NCI-H146 (cell line): ENCODE data around the gene CRACDL.
"Not testable (repeated sequence)": the region's sequence is repeated elsewhere in the genome, so short reads cannot be mapped to it uniquely, and the experiment has no call there.

ENCODE experiments used
- DNase-seq: peaks from one replicate; lab custom pipeline; 2025; lab: John Stamatoyannopoulos, UW

CRACDL gene

GRCh38 chr2:98776136-98776535 lies 159.9 kb downstream of the CRACDL start:
- DNase-seq, result no peak

DNA sequence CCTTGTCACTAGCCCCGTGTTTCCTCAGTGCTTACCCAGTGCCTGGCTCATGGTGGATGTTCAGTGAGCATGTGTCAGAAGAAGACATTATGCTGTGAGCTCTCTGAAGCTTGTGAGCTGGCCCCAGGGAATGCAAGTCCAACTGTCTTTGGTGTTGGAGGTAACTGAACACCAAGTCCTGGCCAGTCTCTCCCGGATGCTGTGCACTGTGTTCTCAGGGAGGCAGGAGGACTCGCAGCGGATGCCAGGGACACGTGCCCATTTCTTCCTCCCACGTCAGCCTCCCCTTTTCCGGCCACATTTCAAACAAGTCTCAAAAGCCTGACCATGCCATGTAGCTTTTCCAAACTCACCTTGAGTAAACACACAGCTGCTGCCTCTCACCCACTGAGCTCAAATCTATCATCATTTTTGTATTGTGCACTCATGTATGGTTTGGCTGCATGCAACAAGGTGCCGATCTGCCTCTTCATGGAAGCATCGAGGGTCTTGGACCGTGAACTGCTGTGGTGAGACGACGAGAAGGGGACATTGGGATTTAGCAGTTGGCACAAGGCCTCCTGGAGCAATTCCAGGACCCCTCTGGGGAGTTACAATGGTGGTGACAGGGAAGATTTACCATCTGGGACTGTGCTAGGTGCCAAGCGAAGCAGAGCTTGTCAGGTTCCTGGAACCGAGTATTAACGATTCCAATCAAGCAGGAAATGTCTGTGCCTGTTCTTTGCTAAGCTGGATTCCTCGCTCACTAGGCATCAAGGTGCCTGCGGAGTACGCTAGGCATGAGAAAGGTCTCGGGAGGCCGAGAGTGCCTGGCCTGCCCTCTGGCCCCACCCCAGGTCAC lies 160.7 kb downstream of the CRACDL start:
- no peak for DNase-seq

DNA sequence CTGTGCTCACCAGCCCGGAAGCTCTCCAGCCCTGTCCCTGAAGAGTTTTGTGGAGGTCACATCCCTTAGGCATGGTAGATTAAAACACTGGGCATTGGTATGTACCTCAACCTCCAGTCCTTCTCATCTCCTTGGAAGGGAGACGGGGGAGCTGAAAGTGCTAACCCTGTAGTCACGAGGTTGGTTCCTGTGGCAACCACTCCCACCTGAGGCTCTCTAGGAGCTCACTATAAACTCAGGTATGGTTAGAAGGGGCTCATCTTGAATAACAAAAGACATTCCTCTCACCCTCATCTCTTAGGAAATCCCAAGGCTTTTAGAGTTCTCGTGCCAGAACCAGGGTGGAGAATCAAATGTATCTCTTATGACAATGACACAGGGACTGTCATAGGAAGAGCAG lies 162.1 kb downstream of the CRACDL start:
- DNase-seq, result no peak

DNA sequence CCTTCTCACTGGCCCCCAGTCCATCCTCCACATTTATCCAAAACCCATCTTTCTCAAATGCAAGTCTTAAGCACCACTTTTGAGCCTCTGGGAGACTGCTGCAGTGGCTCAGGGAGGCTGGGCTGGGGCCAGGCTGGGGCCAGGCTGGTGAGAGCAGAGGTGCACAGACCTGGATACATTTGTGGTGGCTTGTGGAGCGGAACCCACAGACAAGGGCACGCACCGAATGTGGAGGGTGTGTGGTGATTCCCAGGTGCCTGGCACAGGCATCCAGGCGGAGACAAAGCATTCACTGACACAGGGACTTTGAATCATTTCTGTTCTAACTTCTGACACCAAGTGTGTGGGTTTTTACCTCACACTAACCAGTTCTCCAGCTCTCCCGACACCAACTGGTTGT lies 162.9 kb downstream of the CRACDL start:
- DNase-seq, result no peak

GRCh38 chr2:98772536-98772935 lies 163.5 kb downstream of the CRACDL start:
- DNase-seq, result no peak

DNA sequence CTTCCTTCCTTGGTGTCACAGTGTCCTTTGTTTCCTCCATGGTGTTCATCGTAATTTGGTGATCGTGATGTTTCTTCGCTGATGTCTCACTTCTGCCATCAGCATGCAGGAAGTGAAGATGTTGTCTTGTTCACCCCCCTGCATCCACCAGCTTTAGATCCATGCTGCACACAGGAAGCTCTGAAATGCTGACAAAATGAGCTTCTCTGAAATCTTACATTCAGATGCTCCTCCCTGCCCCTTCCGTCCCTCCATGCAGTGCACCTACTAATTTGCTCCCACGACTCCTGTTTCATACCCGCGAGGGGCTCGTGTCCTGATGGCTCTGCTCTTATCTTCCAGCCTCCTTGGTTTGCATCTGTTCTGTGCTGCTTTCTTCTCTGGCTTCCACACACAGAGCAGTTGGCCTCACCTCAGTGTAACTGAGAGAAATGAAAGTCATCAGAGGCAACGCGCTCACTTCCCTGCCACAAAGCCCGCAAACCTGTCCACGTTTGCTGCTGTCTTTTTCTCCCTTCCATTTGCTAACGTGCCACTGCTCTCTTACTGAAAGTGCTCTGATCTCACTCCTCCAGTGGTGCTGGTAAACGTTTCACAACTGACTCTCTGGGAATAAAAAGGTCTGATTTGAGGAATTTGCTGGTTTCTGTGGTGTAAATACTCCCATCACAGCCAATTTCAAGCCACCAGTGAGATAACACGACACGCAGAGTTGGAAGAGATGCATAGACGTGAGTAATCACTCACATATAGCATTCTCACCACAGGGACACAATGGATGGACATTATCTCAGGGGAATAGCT lies 164.1 kb downstream of the CRACDL start:
- no peak for DNase-seq

GRCh38 chr2:98771264-98771663 lies 164.8 kb downstream of the CRACDL start:
- peak; percentile 7 for DNase-seq

DNA sequence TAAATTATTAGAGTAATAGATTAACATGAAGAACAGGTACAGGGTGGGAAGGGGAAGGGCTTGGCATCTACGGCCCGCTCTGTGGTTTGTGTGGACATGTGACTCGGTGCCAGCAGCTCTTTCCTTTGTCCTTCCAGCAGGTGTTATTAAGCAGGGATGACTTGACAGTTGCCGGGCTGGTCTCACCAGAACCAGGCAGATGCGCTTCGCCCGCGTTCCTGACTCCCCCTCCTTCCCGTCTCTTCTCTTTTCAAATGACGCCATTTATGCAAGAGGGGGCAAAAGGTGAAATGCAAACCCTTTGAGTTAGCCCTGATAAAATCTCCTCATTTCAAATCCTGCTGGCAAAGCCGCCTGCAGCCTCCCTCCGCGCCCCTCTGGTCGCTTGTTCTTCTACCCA lies 166.2 kb downstream of the CRACDL start:
- peak; percentile 97 for DNase-seq

DNA sequence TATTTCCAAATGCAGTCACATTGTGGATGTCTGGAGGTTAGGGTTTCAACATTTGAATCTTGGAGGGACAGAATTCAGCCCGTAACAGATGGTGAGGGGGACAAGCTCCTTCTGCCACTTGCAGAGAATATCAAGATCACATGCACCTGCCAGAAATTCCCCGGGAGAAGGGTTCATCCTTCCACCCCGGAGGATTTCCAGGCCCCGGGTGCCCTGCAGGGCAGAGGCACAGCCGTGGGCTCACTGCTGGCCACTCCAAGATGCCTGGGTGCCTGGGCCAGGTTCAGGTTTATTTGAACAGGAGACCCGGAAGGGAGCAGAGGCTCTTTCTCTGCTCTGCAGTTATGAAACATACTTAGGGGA lies 166.9 kb downstream of the CRACDL start:
- DNase-seq, result peak; percentile 30

- DNase-seq, result peak; percentile 30
Observed at GRCh38 chr2:98768384-98769113, 167.5 kb downstream of the CRACDL start.

DNA sequence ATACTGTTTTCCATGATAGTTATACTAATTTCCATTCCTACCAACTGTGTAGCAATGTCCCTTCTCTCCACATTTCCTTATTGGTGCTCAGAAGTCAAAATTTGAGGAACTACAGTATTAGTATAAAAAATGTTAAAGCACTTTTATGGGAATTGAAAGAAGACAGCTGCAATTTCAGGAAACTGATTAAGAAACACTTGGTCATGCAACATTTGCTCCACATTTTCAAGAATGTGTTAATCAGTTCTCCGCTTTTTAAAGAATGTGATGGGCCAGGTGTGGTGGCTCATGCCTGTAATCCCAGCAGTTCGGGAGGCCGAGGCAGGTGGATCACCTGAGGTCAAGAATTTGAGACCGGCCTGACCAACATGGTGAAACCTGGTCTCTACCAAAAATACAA lies 171.5 kb downstream of the CRACDL start:
- DNase-seq, result no peak

DNA sequence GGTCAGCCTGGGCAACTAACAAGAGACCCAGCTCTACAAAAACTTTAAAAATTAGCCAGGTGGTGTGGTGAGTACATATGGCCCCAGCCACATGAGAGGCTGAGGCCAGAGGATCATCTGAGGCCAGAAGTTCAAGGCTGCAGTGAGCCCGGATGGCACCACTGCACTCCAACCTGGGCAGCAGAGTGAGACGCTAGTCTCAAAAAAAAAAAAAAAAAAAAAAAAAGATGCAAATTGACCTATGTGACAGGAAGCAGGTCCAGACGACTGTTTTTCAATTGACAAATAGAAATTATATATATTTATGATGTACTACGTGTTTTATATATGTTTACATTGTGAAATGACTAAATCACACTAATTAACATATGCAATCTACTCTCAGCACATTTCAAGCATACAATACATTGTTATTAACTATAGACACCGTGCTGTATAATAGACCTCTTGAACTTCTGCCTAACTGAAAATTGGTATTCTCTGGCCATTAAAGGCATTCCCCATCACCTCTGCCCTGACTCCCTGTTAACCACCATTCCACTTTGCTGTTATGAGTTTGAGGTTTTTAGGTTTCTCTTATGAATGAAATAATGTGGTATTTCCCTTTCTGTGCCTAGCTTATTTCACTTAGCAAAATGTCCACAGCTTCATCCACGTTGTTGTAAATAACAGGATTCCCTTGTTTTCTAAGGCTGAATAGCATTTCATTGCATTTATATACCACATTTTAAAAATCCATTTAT lies 172.6 kb downstream of the CRACDL start:
- DNase-seq, result no peak

- no peak for DNase-seq
Observed at GRCh38 chr2:98761909-98762308, 174.1 kb downstream of the CRACDL start.

DNA sequence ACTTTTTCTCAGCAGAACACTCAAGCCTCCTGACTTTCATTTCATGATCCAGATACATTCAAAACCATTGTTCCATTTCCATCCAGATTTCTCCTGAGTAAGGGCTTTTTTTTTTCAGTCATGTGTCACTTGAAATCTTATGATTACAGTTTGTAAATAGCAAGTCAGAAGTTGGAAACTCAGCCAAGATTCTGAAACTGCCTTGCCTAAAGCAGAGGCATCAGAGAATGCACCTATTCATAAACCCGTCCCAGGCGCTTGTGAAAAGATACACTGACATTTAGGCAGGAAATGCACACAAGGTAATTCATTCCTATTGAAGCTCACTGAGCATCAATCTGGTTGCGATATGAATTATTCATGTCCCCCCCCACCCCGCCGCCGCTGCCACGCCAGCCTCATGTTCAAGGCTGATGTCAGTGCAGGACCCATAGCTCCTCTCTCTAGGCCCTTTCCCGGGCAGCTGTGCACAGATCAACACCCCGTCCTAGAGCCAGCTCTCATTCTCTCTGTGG lies 174.7 kb downstream of the CRACDL start:
- no peak for DNase-seq

GRCh38 chr2:98759827-98760625 lies 176.0 kb downstream of the CRACDL start:
- DNase-seq, result no peak

GRCh38 chr2:98759338-98759737 lies 176.7 kb downstream of the CRACDL start:
- DNase-seq, result no peak

- no peak for DNase-seq
Observed at GRCh38 chr2:98757904-98758421, 178.1 kb downstream of the CRACDL start.

DNA sequence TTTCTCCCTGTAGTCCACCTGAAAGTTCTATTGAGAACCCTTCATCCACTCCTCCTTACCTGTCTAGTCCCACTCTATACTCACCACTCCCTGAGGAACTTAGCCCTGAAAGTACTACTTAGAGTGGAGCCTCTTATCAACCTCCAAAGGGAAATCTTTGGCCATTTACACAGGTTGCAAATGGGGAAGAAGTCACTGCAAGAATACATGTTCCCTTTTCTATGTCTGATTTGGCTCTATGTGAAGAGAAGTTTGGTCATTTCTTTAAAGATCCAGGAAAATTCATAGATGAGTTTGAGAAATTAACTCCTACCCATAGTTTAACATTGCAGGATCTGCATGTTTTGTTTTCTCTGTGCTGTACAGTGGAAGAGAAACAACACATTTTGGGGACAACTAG lies 182.2 kb downstream of the CRACDL start:
- no peak for DNase-seq

DNA sequence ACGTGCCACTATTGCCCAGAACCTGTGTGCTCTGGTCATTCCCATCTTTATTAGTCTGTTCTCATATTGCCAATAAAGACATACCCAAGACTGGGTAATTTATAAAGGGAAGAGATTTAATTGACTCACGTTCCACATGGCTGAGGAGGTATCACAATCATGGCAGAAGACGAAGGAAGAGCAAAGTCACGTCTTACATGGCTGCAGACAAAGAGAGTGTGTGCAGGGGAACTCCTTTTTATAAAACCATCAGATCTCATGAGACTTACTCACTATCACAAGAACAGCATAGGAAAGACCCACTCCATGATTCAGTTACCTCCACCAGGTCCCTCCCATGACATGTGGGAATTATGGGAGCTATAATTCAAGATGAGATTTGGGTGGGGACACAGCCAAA lies 183.3 kb downstream of the CRACDL start:
- not testable (repeated sequence) for DNase-seq

GRCh38 chr2:98751748-98752147 lies 184.3 kb downstream of the CRACDL start:
- DNase-seq, result no peak
